ENCODE measurements around the gene TRIP4. TPM values are rescaled to one million over a fixed set of nuclear protein-coding genes. Genes with fewer than 3 reads are reported as not detected.
A peak's percentile ranks its signal among the peaks of the same experiment; 100 is the strongest.

The TRIP4 gene
- total and polyA plus RNA-seq, 9 of the 15 experiments (the other 6 are each of a cell fraction or from before 2014, with no cell fraction given): 7.6 to 23.3 (median 16.7) TPM

DNA sequence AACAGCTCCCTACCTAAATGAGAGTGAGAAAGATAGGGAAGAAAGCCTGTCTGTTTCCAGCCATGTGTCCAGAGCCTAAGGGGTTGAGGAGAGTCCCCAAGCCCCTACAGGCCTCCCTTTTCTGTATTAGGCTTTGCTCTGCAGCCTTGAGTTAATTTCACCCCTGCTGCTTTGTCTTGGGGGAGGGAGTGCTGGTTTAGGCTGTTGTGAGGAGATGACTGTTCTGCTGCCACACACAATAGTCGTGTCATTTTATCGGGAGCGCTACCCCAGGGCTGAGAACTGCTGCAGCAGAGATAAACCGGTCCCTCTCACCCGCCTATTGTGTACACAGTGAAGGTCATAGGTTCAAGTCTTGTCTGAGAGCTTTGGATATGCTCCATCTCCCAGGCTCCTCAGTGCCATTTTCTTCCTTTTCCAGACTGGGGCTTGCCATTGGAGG, 74.1 kb downstream of the TRIP4 start (continued):
- TF ChIP-seq ZNF583 (CRISPR knock-in tag; IDR thresholded peaks at IDR 0.05) (no peak), MTA3 (IDR thresholded peaks at IDR 0.05; ENCODE audit: borderline replicate concordance) (peak; percentile 57; the same call in 1 of the 2 replicates), NR2F6 (CRISPR knock-in tag; IDR thresholded peaks at IDR 0.05) (no peak), KDM2B (CRISPR knock-in tag; IDR thresholded peaks at IDR 0.05) (no peak), BHLHE40 (IDR thresholded peaks at IDR 0.05; ENCODE audit: low read length) (peak; percentile 41; the same call in 1 of the 2 replicates), CHD4 (IDR thresholded peaks at IDR 0.05; ENCODE audit: insufficient read depth, insufficient replicate concordance, low read depth, low read length, poor library complexity, severe bottlenecking) (no peak)
- TF ChIP-seq, protein P1, sequence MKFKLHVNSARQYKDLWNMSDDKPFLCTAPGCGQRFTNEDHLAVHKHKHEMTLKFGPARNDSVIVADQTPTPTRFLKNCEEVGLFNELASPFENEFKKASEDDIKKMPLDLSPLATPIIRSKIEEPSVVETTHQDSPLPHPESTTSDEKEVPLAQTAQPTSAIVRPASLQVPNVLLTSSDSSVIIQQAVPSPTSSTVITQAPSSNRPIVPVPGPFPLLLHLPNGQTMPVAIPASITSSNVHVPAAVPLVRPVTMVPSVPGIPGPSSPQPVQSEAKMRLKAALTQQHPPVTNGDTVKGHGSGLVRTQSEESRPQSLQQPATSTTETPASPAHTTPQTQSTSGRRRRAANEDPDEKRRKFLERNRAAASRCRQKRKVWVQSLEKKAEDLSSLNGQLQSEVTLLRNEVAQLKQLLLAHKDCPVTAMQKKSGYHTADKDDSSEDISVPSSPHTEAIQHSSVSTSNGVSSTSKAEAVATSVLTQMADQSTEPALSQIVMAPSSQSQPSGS (CRISPR knock-in tag; IDR thresholded peaks at IDR 0.05): no peak
- TF ChIP-seq, protein P2, sequence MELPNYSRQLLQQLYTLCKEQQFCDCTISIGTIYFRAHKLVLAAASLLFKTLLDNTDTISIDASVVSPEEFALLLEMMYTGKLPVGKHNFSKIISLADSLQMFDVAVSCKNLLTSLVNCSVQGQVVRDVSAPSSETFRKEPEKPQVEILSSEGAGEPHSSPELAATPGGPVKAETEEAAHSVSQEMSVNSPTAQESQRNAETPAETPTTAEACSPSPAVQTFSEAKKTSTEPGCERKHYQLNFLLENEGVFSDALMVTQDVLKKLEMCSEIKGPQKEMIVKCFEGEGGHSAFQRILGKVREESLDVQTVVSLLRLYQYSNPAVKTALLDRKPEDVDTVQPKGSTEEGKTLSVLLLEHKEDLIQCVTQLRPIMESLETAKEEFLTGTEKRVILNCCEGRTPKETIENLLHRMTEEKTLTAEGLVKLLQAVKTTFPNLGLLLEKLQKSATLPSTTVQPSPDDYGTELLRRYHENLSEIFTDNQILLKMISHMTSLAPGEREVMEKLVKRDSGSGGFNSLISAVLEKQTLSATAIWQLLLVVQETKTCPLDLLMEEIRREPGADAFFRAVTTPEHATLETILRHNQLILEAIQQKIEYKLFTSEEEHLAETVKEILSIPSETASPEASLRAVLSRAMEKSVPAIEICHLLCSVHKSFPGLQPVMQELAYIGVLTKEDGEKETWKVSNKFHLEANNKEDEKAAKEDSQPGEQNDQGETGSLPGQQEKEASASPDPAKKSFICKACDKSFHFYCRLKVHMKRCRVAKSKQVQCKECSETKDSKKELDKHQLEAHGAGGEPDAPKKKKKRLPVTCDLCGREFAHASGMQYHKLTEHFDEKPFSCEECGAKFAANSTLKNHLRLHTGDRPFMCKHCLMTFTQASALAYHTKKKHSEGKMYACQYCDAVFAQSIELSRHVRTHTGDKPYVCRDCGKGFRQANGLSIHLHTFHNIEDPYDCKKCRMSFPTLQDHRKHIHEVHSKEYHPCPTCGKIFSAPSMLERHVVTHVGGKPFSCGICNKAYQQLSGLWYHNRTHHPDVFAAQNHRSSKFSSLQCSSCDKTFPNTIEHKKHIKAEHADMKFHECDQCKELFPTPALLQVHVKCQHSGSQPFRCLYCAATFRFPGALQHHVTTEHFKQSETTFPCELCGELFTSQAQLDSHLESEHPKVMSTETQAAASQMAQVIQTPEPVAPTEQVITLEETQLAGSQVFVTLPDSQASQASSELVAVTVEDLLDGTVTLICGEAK (IDR thresholded peaks at IDR 0.05): no peak; the same call in 1 of the 2 replicates
- TF ChIP-seq, protein P2 (CRISPR knock-in tag; IDR thresholded peaks at IDR 0.05): no peak
- TF ChIP-seq, protein P3, sequence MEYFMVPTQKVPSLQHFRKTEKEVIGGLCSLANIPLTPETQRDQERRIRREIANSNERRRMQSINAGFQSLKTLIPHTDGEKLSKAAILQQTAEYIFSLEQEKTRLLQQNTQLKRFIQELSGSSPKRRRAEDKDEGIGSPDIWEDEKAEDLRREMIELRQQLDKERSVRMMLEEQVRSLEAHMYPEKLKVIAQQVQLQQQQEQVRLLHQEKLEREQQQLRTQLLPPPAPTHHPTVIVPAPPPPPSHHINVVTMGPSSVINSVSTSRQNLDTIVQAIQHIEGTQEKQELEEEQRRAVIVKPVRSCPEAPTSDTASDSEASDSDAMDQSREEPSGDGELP (CRISPR knock-in tag; IDR thresholded peaks at IDR 0.05; ENCODE audit: borderline replicate concordance): no peak
- TF ChIP-seq, protein P4, sequence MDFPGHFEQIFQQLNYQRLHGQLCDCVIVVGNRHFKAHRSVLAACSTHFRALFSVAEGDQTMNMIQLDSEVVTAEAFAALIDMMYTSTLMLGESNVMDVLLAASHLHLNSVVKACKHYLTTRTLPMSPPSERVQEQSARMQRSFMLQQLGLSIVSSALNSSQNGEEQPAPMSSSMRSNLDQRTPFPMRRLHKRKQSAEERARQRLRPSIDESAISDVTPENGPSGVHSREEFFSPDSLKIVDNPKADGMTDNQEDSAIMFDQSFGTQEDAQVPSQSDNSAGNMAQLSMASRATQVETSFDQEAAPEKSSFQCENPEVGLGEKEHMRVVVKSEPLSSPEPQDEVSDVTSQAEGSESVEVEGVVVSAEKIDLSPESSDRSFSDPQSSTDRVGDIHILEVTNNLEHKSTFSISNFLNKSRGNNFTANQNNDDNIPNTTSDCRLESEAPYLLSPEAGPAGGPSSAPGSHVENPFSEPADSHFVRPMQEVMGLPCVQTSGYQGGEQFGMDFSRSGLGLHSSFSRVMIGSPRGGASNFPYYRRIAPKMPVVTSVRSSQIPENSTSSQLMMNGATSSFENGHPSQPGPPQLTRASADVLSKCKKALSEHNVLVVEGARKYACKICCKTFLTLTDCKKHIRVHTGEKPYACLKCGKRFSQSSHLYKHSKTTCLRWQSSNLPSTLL (IDR thresholded peaks at IDR 0.05): no peak

Measured in K562 (cell line).